NCI-H446 treated with DMSO at 0.1 percent for 48 hours (cell line): ENCODE measurements around the gene SUGCT.
"Not testable (repeated sequence)": the region's sequence is repeated elsewhere in the genome, so short reads cannot be mapped to it uniquely, and the experiment has no call there.

Source experiments
- DNase-seq: peaks from one replicate; lab custom pipeline; 2025; lab: John Stamatoyannopoulos, UW

The SUGCT gene

DNA sequence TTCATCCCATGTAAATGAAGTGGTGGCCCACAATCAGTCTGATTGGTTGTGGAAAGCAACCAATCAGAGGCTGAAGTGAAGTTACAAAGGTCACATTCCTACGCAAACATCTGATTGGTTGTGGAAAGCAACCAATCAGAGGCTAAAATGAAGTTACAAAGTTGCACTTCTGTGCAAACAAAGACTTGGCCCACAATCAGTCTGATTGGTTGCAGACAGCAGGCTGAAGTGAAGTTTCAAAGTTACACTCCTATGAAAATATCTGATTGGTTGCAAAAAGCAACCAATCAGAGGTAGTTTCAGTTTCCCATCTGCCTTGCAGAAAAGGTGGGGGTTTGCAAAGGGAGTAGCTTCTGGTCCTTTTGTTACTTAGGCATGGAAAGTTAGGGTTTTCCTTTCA, 492.6 kb downstream of the SUGCT start:
- DNase-seq = not testable (repeated sequence)

DNA sequence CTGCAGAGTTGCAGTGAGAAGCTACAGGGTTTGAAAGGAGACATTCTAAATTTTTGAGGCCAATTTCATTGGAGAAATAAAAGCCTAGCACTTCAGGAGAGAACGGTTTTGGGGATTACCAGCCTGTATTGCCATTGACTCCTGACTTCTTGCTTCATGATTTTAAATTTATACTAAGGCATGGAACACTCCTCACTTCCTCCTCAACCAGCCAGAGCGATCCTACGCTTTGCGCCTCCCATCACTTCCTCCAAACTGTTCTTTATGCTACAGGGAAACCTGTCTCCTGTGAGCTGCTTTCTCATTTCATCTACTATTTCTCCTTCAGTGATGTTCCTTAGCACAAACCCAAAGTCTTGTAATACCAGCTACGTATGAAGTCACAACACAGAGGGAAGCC, 495.1 kb downstream of the SUGCT start:
- DNase-seq = no peak

DNA sequence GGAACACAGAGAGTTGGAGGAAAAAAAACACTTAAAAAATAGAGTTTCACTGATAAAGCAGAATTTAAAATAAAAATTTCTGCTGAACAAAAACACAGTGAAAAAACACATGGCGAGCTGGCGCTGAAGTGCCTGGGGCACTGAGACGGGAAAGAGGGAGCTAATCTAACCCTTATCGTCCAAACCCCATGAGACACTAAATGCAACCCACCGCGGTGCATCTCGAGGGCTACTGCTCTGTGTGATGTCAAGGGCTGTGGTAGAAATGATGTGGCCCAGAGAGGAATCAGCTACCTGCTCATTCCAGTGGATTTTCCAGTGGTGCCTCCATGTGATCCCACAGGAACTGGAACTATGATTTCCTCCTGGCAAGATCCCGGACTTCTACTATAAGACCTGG, 499.3 kb downstream of the SUGCT start:
- no peak for DNase-seq

DNA sequence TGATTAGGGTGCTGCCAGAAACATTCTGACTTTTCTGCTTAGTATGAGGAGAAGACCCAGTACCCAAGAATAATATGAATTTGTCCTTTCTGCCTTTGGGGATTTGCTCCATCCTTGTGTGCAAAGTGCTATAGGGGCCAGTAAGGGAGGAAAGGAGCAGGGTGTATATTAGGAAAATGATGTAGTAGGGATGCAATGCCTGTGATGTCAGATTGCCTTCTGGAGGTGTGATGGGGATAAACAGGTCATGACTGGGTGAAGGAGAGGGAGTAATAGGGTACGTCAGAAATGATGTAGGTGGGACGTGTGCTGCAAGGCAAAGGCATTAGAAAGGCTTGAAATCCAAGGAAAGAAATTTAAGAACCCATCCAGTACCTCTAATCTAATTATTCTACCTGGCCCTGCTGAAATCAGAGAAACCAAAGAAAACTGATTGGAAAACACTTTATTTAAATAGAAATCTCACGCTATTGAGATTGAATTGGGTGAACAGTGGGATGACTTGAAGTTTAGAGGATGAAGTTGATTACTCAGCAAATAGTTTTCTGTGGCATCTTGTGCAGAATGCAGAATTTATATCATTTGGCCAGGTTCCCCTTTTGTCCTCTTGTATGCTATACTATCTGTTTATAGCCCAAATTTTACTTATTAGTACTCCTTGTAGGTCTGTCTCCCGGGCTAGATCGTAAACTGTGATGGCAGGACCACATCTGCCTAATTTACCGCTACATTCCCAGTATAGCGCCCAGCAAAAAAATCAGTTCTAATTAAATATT, 503.9 kb downstream of the SUGCT start:
- DNase-seq = no peak

DNA sequence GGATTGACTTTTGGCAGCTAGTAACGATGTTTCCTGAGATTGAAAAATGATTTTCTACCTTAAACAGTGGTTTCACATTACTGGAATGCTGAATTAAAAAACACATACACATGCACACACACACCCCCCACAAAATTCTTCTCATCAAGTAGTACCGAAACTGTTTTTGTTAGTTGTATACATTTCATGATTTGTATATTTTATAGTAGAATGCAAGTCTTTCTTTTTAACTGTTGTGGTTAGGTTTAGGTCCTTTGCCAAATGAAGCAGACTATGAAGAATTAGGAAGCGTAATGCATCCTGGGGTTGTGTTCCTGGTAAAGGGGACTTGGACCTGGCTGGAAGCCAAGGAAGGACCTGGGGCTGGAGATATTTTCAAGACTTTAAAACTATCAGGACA, 505.8 kb downstream of the SUGCT start:
- DNase-seq = no peak

DNA sequence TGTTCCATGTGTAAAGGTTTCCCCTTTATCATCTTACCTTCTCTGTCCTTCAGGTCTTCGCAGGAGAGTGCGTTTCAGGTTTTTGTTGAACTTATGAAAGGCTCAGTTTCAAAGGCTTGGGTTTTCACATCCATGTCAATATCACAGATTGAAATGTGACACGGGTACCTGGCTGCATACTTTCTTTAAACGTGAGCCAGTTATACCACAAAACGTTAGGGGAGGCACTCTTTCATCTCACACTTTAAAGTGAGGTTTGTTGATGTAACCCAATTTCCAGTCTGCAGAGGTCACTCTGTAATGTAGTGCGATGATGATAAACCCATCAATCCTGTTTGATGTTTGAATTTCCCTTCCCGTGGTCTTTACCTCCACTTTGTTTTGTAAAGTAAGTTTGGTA, 506.9 kb downstream of the SUGCT start:
- DNase-seq = no peak

DNA sequence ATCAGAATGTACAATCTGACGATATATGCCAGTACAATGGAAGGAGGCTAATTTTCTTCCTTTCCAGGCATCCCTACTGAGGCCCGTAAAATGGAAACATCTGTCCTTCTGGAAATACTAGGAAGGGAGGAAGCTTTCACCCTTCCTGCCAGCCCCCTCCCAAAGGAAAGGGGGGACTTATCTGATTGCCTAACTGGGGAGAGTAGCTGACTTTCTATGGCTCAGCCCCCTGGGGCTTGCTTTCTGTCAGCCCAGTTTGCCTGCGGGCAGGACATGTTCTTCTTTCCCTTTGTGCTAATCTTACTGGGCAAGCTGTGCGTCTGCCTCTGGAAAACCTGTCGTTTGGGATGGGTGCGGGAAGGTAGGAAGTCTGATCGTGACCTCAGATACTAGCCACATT, 508.9 kb downstream of the SUGCT start:
- DNase-seq = no peak

DNA sequence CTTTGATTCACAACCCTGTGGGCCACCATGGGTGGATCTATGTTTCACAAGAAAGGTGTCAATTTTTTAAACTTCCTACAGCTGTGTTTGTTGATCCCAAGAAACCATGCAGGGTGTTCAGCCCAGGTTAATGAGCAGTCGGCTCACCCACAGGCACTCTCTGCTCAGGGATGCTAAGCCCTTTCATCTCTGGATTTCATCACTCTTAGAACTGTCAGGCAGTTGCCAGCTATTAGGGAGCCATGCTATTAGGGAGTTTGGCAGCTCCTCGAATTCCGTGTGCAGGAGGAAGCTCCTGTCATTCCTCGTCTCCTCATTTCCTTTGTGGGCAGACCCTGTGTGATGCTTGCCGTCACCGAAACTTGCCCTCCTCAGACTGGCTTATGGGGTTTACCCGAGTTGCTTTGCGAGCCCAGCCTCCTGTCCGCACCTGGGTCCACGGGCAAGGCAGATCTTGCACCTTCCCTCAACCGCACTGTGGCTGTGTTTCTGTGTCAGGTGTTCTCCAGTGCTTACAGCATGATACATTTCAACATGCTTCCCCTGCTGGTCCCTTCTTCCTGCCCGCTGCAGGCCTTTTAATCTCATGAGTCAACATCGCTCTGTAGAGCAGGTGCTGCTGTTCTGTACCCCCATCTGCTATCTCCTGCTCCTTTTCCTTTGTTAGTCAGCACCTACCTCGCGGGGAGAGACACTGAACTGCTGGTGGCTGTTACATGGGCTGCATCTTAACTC, 509.8 kb downstream of the SUGCT start:
- no peak for DNase-seq

DNA sequence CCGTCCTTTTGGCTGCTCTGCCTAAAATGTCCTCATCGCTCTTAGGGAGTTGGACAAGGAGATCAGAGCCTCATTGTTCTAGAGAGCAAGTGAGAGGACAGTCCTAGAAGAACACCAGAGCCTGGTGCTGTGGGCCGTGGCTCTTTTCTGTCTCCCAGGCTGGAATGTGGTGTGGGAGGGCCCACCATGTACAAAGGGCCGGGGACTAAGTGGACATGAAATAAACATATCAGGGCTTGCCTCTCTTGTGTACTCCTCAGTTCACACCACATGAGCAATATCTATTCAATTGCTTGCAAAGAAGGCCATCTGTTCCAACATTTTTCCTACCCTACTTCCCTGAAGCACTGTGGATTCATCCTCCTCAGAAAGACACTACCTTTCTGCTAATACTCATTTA, 510.4 kb downstream of the SUGCT start:
- no peak for DNase-seq

DNA sequence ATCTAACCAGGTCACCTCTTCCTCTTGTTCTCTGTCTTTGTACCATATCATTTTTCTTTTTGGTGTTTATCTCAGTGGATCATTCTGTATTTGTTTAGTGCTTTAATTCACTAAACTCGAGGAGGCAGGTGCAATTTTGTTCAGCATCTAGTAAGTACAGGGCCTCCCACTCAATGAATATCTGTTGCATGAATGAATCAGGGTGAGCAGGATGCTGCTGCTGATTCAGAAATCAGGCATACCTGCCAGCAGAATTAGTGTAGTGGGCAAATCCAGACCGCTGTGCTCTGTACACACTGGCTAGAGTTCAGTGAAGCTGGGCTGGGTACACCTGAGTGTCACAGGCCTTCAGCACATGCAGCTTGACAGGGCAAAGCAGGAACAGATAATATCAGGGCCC, 511.9 kb downstream of the SUGCT start:
- DNase-seq = no peak

DNA sequence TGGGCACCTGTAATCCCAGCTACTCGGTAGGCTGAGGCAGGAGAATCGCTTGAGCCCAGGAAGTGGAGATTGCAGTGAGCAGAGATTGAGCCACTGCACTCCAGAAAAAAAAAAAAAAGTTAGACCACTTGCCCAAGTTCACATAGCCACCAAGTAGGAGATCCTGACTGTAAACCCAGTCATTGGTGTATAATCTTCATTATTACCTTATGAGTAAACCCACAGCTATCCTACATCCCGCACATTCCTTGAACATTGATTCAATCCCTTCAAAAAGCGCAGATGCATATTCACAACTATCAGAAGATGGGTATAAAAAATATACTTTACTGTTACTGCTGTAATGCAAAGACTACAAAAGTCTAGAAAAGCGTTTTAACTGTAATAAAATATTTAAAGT, 512.9 kb downstream of the SUGCT start:
- DNase-seq = no peak

DNA sequence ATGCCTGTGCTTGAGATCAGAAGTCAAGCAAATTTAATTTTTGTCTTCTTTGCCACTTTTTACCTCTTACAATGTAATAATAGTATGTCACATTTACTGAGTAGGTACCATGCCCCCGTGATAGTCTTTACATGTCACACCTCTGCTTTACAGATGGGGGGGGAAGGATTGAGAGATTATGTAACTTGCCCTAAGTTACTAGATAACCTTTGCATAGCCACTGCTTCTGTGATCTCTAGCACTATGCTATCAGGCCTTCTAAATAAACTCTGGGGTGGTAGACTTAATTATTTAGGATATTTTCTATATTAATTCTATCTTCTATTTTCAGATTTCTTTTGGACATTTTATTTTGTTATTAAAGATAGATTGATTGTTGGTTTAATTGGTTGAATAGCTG, 514.4 kb downstream of the SUGCT start:
- no peak for DNase-seq

DNA sequence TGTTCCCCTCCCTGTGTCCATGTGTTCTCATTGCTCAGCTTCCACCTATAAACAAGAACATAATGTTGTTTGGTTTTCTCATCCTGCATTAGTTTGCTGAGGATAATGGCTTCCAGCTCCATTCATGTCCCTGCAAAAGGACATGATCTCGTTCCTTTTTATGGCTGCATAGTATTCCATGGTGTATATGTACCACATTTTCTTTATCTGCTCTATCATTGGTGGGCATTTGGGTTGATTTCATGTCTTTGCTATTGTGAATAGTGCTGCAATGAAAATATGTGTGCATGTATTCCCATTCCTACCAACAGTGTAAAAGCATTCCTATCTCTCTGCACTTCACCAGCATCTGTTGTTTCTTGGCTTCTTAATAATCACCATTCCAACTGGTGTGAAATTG, 516.1 kb downstream of the SUGCT start:
- DNase-seq = not testable (repeated sequence)

DNA sequence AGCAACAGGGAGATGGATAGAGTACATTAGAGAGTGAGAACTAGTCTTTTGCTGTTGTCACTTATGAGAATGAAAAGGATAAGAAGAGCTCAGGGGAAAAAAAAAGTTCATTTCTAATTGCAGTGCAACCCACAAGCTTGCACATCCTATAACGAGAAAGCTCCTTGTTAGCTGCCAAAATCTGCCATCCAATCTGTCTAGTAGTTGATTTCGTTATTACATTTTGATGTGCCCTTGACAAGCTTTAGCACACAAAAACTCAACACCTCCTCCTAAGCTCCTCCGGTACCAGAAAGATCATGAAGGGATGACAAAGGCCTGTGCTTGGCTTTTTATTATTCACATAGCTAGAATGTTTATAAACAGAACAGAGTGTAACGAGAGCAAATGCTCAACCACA, 519.4 kb downstream of the SUGCT start:
- no peak for DNase-seq

DNA sequence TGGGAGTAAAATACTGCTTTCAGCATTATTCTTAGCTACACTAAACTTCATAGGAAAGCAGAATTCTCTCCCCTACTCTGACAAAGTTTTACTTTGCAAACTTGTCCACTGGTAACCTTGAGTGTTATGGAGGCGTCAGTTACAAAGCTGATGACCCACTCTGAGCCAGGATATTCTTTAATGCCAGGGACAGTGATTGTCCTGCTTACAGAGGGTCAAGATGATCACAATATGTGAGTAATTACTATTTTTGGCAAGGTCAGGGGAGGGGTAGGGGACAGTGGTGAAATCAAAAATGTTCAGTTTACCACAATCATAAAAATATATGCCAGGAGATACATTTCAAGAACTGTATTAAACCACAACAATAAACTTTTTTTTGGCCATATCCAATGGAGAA, 520.6 kb downstream of the SUGCT start:
- no peak for DNase-seq

DNA sequence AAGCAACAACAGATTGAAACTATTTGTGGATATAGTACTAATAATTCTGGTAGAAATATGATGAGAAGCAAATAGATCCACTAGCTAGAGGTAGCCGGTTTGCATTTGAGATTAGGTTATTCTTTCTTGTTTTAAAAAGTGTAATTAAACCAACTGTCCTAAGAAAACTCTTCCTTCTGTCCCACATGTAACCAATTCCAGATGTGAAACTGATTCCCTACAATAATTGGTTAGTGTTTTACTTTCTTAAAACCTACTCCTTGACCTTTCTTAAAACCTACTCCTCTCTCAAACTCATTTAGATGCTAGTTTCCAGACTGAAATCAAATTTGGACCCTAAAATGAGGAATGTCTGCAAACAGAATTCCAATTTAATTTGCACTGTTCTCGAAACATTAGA, 521.5 kb downstream of the SUGCT start:
- no peak for DNase-seq

DNA sequence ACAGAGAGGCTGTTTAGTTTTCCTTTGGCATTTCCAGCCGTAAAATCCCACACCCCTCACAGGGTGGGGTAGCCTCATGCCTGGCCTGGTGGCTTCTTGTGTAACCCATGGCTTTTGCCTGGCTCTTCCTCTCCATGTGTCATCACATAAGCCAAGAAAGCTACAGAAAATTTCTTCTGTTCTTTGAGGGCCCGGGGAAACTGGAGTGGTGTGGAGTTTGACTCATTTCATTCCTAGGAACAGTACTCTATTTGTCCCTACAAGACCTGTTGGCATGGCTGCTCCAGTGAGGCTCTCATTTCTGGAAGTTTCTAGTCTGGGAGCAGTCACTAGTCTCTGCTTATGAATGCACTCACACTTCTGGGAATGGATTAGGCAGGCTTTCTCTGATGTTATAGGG, 523.9 kb downstream of the SUGCT start:
- DNase-seq = no peak

DNA sequence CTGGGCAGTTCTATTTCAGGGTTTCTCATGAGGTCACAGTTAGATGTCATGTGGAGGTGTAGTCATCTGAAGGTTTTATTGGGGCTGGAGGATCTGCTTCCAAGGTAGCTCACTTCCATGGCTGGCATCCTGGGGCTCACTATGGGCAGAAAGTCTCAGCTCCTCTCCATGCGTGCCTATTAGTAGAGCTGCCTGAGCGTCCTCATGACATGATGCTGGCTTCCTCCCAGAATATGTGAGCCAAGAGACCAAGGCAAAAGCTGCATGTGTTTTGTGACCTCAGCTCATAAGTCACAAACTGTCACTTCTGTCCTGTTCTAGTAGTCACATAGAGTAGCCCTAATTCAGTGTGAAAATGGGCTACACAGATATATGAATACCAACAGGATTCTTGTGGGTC, 524.4 kb downstream of the SUGCT start:
- DNase-seq = no peak

DNA sequence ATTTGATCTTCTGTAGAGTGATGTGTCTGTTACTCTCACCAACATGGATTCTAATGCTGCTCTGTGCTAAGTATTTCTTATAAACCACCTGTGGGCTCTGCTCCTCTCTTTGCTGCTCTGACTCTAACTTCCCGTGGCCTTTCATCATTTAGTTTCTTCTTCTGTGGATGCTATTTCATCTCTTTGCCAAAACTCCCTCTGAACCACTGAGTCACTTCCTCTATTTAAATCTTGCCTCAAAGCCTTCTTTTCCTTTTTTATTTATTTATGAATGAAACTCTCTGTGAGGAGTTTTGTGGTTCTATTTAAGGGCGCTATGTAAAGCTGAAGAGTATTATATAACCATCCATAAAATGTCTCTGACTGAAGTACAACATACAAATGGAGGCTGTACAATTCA, 538.5 kb downstream of the SUGCT start:
- DNase-seq = no peak

DNA sequence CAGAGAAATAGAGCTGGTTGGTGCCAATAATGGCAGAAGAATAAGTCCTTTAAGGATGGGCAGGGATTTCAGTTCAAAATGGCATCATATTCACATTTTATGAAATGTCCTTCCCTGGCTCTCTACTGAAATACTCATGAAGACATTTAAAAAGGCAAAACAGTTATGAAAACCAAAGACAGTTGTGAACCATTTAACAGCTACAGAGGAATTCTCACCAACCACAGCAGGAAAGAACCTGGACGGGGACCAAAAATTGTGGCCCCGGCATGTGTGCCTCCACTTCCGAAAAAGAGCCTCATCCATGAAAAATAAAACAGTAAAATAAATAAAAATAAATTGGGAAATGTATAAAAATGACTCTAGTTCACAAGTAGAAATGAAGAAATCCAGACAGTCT, 539.5 kb downstream of the SUGCT start:
- DNase-seq = no peak

DNA sequence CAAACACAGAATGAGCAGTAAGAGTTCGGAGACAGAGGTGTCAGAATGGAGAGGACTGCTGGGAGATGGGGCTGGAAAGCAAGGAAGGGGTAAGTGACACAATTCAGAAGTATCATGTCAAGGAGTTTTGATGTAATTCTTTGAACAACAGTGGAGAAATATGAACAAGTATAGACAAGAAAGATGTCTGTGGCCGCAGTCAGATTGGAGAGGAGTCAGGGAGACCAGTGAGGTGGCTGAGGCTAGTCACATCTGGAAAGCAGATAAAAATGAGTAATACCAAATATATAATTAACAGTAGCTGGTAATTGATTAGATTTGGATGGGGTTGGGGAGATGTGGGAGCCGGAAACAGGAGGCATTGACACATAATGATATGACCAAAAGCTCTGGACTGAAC, 540.9 kb downstream of the SUGCT start:
- no peak for DNase-seq

DNA sequence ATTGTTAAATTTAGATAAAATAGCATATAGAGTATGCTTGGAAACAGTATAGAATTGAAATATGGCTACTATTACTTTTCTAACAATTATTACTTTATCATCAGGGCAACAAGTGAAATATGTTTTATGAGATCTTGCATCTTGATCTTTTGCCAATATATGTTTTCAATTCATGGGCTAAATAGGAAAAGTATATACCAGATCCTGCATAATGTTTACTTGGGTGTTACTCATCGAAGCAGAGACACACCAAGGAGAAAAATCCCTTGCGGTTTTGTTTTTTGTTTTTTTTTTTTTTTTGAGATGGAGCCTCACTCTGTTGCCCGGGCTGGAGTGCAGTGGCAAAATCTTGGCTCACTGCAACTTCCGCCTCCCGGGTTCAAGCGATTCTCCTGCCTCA, 541.4 kb downstream of the SUGCT start:
- no peak for DNase-seq

DNA sequence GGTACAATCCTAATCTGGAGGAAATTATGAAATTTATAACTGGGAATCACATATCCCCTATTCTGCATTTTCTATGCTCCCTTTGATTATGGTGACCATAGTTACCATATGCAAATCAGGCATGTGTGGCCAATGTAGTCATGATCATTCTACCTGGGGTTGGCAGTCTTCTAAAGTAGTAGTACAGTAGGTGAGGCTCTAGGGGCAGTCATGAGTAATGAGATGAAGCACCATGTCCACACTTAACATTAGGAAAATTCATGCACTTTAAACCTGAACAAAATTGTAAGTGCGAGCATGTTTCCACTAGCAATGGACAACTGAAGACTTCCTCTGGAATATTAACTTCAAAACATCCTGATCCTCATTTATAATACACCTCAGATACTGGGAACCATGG, 545.9 kb downstream of the SUGCT start:
- DNase-seq = no peak

DNA sequence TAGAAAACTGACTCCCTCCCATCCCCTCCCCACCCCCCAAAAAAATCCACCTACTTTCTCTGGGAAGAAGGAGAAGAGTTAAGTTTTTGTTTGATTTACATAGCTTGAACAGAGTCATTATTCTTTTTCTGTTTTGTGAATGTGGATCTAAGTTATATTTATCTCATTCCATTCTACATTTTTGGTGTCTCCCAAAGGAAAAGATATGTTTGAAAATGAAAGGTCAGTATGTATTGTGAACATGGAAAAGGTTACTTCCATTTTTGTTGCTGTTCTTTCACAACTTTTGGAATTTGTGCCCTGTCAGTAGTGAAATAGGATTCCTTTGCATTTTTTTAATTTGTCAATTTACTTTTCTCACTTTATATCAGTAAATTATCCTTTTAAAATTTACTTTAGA, 547.9 kb downstream of the SUGCT start:
- no peak for DNase-seq
